Measurements from ENCODE around the gene PFN3.

Gene PFN3

GRCh38 chr5:177437623-177438022 is 37.2 kb upstream of the PFN3 start:
- no peak for DNase-seq (ENCODE audit: low spot score)

GRCh38 chr5:177435847-177436536 is 35.5 kb upstream of the PFN3 start:
- no peak for DNase-seq (ENCODE audit: low spot score)

- DNase-seq (ENCODE audit: low spot score), result no peak
Observed at GRCh38 chr5:177434942-177435738, 34.7 kb upstream of the PFN3 start.

GRCh38 chr5:177434437-177434836 is 34.0 kb upstream of the PFN3 start:
- DNase-seq (ENCODE audit: low spot score), result no peak

GRCh38 chr5:177433658-177434217 is 33.3 kb upstream of the PFN3 start:
- DNase-seq (ENCODE audit: low spot score), result no peak

- no peak for DNase-seq (ENCODE audit: low spot score)
Observed at GRCh38 chr5:177432839-177433657, 32.6 kb upstream of the PFN3 start.

GRCh38 chr5:177432143-177432838 is 31.8 kb upstream of the PFN3 start:
- no peak for DNase-seq (ENCODE audit: low spot score)

GRCh38 chr5:177431317-177432142 is 31.1 kb upstream of the PFN3 start:
- DNase-seq (ENCODE audit: low spot score), result peak; percentile 78

- DNase-seq (ENCODE audit: low spot score), result peak; percentile 42
Observed at GRCh38 chr5:177430972-177431316, 30.5 kb upstream of the PFN3 start.

- DNase-seq (ENCODE audit: low spot score), result no peak
Observed at GRCh38 chr5:177430140-177430951, 29.9 kb upstream of the PFN3 start.

GRCh38 chr5:177429248-177430040 is 29.0 kb upstream of the PFN3 start:
- DNase-seq (ENCODE audit: low spot score), result peak; percentile 69

GRCh38 chr5:177428574-177429217 is 28.2 kb upstream of the PFN3 start:
- no peak for DNase-seq (ENCODE audit: low spot score)

- no peak for DNase-seq (ENCODE audit: low spot score)
Observed at GRCh38 chr5:177427919-177428573, 27.6 kb upstream of the PFN3 start.

GRCh38 chr5:177427211-177427822 is 26.9 kb upstream of the PFN3 start:
- no peak for DNase-seq (ENCODE audit: low spot score)

- DNase-seq (ENCODE audit: low spot score), result peak; percentile 65
Observed at GRCh38 chr5:177426566-177427210, 26.2 kb upstream of the PFN3 start, which contains the start of gene GRK6. TSS of gene GRK6 (plus strand) at chr5:177426676. CDS start at chr5:177426846, 170 bp downstream.

GRCh38 chr5:177425801-177426565 is 25.5 kb upstream of the PFN3 start:
- peak; percentile 99 for DNase-seq (ENCODE audit: low spot score)

Data from germinal center (tissue), 1 donor.